Chondrocyte (in vitro differentiated cells): ENCODE results near the gene BTNL8. TPM values are rescaled to one million over a fixed set of nuclear protein-coding genes. Genes with fewer than 3 reads are reported as not detected.

ENCODE experiments used
- DNase-seq: peaks from one replicate; pipeline ENCODE4 v3.0.0; 2021; ENCODE audit warnings: mixed read lengths, low spot score
- H3K27ac Mint-ChIP-seq: one replicate; pipeline ENCODE4 v1.8.0; 2021; ENCODE audit warnings: mild to moderate bottlenecking, moderate library complexity, mixed read lengths; ENCODE audit not compliant: unreplicated experiment
- H3K27me3 Mint-ChIP-seq: 2 replicates; pipeline ENCODE4 v1.8.0; 2021; ENCODE audit warnings: low read depth, mixed read lengths
- H3K36me3 Mint-ChIP-seq: 2 replicates; pipeline ENCODE4 v1.8.0; 2021; ENCODE audit warnings: low read depth, mixed read lengths
- H3K4me1 Mint-ChIP-seq: 2 replicates; pipeline ENCODE4 v1.8.0; 2021; ENCODE audit warnings: low read depth, mild to moderate bottlenecking, mixed read lengths
- H3K4me3 Mint-ChIP-seq: one replicate; pipeline ENCODE4 v1.8.0; 2021; ENCODE audit warnings: mild to moderate bottlenecking, moderate library complexity, mixed read lengths; ENCODE audit not compliant: unreplicated experiment
- H3K9me3 Mint-ChIP-seq: 2 replicates; pipeline ENCODE4 v1.8.0; 2021; ENCODE audit warnings: low read depth, mixed read lengths
- CTCF ChIP-seq: fragments of 200-600 bp; sonication (generic); IDR thresholded peaks from 2 replicates; pipeline ENCODE4 v1.5.0; 2021; ENCODE audit warnings: antibody characterized with exemption, mild to moderate bottlenecking, moderate library complexity
- total RNA-seq: library from RNA; stranded (reverse); gene quantifications from 3 replicates; pipeline ENCODE4 v1.2.1, GENCODE V29; 2021

Gene BTNL8
- total RNA-seq, 1 donor from 2014 or later = not detected

- DNase-seq = no peak
- TF ChIP-seq CTCF = no peak
- H3K36me3 Mint-ChIP-seq = no peaks in the 10 kb centered on the region
- no peaks in the 10 kb centered on the region for H3K4me1 Mint-ChIP-seq
- no peak overlapping the region for H3K4me3 Mint-ChIP-seq
- H3K27me3 Mint-ChIP-seq = peaks cover 10% of the 10 kb centered on the region
- no peak overlapping the region for H3K27ac Mint-ChIP-seq
- H3K9me3 Mint-ChIP-seq = no peaks in the 10 kb centered on the region
These were observed 76.4 kb downstream of the BTNL8 start for GRCh38 chr5:180975338-180975737.

GRCh38 chr5:180976518-180976917 is 77.6 kb downstream of the BTNL8 start:
- no peak for TF ChIP-seq CTCF
- Mint-ChIP-seq H3K4me1 (no peaks in the 10 kb centered on the region), H3K4me3 (no peak overlapping the region), H3K36me3 (no peaks in the 10 kb centered on the region), H3K27me3 (peaks cover 4% of the 10 kb centered on the region), H3K27ac (no peak overlapping the region), H3K9me3 (no peaks in the 10 kb centered on the region)
- DNase-seq = no peak

- no peaks in the 10 kb centered on the region for H3K9me3 Mint-ChIP-seq
- no peak overlapping the region for H3K4me3 Mint-ChIP-seq
- H3K27me3 Mint-ChIP-seq = peaks cover 4% of the 10 kb centered on the region
- TF ChIP-seq CTCF = no peak
- no peaks in the 10 kb centered on the region for H3K4me1 Mint-ChIP-seq
- H3K36me3 Mint-ChIP-seq = no peaks in the 10 kb centered on the region
- H3K27ac Mint-ChIP-seq = no peak overlapping the region
- no peak for DNase-seq
These were observed 78.9 kb downstream of the BTNL8 start for GRCh38 chr5:180977852-180978251.

GRCh38 chr5:180982008-180982741 is 83.2 kb downstream of the BTNL8 start:
- Mint-ChIP-seq H3K4me1 (no peaks in the 10 kb centered on the region), H3K36me3 (no peaks in the 10 kb centered on the region), H3K27ac (no peak overlapping the region), H3K27me3 (peaks cover 6% of the 10 kb centered on the region), H3K9me3 (no peaks in the 10 kb centered on the region), H3K4me3 (no peak overlapping the region)
- no peak for DNase-seq
- no peak for TF ChIP-seq CTCF

GRCh38 chr5:180988016-180988415 is 89.1 kb downstream of the BTNL8 start:
- TF ChIP-seq CTCF = no peak
- peaks cover 2% of the 10 kb centered on the region for H3K27me3 Mint-ChIP-seq
- H3K27ac Mint-ChIP-seq = no peak overlapping the region
- H3K36me3 Mint-ChIP-seq = no peaks in the 10 kb centered on the region
- no peaks in the 10 kb centered on the region for H3K4me1 Mint-ChIP-seq
- no peak for DNase-seq
- no peak overlapping the region for H3K4me3 Mint-ChIP-seq
- H3K9me3 Mint-ChIP-seq = no peaks in the 10 kb centered on the region
